HG03045 (cell line): ENCODE measurements around the gene DHRS1.

Source experiments
- ATAC-seq: cut with Tn5 transposase; IDR thresholded peaks from one replicate; pipeline ENCODE4 v1.9.1; 2021; ENCODE audit warnings: mild to moderate bottlenecking, moderate library complexity; ENCODE audit not compliant: unreplicated experiment

Gene DHRS1

DNA sequence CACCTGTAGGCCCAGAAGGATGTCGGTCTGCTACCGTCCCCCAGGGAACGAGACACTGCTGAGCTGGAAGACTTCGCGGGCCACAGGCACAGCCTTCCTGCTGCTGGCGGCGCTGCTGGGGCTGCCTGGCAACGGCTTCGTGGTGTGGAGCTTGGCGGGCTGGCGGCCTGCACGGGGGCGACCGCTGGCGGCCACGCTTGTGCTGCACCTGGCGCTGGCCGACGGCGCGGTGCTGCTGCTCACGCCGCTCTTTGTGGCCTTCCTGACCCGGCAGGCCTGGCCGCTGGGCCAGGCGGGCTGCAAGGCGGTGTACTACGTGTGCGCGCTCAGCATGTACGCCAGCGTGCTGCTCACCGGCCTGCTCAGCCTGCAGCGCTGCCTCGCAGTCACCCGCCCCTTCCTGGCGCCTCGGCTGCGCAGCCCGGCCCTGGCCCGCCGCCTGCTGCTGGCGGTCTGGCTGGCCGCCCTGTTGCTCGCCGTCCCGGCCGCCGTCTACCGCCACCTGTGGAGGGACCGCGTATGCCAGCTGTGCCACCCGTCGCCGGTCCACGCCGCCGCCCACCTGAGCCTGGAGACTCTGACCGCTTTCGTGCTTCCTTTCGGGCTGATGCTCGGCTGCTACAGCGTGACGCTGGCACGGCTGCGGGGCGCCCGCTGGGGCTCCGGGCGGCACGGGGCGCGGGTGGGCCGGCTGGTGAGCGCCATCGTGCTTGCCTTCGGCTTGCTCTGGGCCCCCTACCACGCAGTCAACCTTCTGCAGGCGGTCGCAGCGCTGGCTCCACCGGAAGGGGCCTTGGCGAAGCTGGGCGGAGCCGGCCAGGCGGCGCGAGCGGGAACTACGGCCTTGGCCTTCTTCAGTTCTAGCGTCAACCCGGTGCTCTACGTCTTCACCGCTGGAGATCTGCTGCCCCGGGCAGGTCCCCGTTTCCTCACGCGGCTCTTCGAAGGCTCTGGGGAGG is 11.3 kb upstream of the DHRS1 start, which contains the start of gene LTB4R:
LTB4R (plus strand) TSS at position 857 of the 959 bp plus-strand sequence. CDS start 4,150 bp downstream, outside the sequence.
- ATAC-seq = peak; percentile 62

DNA sequence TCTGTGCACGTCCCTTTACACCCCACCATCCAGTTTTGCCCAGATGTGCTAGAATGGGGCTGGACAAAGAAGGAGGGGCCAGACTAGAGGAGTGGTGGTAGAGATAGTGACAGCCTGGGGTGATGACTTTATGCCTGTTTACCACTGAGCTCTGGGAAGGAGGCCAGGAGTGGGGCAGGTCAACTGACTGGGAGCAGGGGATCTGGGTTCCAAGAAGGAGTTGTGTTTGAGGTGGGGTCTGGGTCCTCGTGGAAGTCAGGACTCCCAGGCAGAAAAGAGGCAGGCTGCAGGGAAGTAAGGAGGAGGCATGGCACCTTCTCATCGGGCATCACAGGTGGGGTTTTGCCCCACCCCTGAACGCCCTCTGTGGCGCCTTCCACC is 10.7 kb upstream of the DHRS1 start:
- ATAC-seq = no peak

DNA sequence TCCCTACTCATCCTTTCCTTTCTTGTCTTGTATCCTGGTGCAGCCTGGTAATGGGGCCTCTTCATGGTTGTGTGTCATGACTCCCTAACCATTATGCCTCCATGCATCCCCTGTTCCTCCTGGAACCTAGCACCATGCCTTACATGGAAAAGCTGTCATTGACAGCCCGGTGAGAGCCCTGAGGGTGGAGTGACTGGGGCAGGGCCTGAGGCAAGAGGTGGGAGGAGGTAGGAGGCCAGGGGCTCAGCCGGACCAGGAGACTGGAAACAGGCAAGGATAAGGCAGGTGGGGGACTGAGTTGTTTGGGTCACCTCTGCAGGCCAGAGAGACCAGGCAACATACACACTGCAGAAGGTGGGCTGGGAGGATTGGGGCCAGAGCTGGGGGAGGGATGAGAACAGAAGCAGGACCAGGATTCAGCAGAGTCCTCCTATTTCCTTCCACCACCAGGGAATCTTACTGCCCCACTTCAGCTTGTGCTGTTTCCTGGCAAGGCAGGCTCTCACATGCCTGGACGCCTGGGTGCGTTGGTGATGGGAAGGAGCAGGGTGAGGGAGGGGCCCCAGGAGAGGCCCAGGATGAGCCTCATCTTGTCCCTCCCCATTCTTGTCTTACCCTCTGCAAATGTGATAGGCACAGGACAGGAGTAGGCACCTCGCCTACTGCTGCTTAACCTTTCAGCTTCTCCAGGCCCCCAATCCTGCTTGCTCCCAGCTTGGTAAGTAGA is 10.1 kb upstream of the DHRS1 start, which contains the start of gene LTB4R2:
LTB4R2 (plus strand) TSS at position 603 of the 727 bp plus-strand sequence. CDS start 525 bp downstream, outside the sequence.
- no peak for ATAC-seq

DNA sequence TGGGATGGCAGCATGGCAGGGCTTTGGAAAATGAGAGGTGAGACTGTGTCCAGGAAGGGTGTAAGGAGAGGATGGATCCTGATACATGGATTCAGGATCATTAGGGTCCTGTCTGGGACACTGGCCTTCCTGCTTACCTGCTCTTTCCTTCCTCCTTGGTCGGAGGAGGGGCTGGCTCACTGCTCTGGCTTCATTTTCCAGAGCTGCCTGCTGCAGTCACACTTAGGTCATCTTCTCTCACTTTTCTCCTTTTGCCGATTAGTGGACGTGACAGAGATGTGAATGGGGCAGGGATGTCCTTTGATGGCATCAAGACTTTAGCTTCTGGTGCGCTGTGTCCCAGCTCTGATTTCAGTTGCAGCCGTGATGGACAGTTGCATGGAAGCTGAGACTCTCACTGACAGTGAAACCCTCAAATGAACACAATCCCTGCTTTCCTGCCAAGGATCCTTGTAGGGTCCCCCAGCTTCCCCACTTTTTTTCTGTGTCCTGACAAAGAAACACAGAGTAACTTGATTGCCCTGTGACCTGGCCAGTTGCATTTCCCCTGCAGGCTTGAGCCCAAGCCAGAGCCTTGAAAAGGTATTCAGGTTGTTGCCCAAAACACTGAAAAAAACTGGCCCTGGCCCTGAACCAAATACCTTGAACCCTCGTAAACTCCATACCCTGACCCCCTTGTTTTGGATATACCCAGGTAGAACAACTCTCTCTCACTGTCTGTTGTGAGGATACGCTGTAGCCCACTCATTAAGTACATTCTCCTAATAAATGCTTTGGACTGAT is 9.0 kb upstream of the DHRS1 start:
- ATAC-seq = no peak

DNA sequence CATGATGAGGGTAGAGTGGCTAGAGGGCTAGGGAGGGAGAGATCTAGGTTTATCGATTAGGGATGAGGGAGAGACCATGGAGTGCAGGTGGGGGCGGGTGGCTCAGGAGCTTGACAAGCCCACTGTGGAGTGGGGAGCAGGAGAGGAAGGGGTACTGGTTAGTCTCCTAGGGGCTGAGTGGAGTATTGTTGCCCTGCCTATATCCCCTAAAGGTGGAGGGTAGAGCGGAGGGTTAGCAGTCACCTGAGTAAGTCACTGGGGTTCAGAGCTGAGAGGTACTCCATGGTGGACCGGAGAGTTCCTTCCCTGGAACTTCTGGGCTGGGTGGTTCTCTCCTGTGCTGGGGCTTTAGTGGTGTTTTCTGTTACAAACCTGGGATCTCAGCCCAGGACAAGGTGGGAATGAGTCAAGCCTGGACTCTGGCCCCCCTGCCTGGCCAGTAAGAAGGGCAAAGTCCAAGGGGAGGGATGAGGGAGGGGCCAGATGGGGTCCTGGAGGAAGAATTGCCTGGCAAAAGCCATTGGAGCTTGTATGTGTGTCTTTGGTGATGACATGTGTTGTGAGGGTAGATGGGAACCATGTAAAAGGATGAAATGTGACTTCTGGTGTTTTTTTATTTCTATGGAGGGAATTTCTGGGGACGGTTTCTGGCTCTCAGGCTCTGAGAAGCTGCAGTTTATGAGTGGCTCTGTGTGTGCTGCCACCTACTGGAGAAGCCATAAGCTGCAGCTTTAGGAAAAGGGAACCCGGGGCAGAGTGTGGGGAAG is 8.2 kb upstream of the DHRS1 start, which contains the start of gene CIDEB:
CIDEB (minus strand) TSS at position 403 of the 767 bp plus-strand sequence; CDS start at position 284, 119 bp downstream.
- no peak for ATAC-seq

DNA sequence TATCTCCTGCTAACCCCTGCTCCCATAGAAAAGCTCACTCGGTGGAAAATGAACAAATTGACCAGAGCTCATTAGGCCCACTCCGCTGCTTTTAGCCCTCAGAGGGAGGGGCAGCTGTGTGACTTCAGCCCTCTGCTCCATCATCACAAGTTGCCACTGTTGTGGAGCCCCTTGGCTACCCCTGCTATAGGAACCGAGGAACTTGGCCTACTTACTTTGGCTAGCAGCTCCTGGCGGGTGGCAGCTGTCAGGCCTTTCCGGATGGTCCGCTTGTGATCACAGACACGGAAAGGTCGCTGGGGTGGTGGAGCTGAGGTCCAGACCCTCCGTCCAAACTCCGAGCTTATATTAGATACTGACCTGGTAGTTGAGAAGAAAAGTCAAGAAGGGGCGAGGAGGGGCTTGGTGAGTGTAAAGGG is 7.6 kb upstream of the DHRS1 start:
- ATAC-seq = no peak

DNA sequence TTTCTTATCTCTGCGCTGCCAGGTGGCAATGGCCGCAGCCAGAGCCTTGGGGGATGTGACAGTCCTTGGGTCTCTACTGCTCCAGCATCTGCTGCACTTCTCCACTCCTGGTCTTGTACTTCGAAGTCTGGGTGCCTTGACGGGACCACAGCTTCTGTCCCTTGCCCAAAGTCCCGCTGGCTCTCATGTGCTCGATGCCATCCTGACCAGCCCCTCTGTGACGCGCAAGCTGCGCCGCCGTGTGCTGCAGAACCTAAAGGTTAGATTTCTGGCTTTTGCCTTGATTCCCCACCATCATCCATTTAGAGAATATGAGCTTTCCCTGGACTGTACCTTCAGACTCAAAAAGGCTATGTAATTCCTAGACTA is 4.4 kb upstream of the DHRS1 start:
- no peak for ATAC-seq

DNA sequence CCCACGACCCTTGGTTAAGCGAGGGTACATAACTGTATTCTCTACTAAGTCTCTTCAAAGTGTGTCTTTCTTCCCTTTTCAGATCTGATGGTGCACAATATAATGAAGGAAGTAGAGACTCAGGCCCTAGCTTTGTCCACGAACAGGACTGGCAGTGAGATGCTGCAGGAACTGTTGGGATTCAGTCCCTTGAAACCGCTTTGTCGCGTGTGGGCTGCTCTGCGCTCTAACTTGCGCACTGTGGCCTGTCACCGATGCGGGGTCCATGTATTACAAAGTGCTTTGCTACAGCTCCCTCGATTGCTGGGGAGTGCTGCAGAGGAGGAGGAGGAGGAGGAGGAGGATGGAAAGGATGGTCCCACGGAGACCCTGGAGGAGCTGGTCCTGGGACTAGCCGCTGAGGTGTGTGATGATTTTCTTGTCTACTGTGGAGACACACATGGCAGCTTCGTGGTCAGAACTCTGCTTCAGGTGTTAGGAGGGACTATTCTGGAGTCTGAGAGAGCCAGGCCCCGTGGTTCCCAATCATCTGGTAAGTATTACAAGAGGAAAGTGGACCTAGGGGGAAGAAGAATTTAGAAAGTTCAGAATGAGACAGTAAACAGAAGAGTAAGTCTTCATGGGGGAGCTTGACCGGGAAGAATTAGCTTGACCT is 873 bp upstream of the DHRS1 start:
- ATAC-seq = no peak

DNA sequence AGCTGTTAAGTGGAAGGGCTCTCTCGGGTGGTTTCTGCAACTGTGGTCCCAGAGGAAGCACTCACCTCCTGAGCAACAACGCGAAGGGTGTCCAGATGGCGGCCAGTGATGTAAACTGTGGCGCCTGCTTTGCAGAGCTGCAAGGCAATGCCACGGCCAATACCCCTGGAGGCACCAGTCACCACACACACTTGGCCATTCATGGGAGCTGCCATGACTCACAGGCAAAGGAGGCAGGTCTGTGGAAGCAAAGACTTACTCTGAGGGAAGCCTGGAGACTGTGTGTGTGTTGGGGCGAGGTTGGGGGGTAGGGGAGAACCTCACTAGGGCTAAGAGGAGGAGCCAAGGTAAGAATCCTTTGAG is 707 bp downstream of the DHRS1 start:
- peak; percentile 5 for ATAC-seq

DNA sequence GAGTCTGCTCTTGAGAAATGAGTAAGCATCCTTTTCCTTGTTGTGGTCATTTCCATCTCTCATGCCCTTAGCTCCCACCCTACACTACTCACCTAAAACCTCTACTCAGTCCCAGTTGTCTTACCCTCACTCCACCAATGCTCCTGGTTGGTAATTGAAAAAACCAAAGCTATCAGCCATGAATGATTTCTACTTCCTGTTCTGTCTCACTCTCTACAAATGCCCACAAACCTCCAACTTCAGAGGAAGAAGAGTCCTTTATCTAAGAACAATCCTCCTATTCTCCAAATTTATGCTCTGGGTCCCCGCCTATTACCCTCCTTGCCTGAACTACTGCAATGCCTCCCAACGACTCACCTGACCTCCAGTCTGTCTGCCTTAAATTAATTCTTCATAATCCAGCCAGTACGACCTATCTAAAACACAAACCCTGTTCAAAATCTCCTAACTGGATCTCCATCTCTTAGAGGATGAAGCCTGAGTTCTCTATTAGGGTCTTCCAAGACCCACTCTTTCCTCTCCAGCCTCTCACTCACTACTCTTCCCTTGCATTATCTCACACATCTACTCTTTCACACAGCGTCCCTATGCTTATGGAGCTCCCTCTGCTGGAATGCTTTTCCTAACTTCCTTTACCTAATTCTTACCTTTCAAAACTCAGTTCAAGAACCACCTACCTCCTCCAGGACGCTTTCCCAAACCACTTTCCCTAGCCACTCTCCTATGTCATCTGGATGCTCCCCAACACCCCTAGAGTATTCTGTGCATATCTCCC is 2.2 kb downstream of the DHRS1 start:
- ATAC-seq = peak; percentile 7

DNA sequence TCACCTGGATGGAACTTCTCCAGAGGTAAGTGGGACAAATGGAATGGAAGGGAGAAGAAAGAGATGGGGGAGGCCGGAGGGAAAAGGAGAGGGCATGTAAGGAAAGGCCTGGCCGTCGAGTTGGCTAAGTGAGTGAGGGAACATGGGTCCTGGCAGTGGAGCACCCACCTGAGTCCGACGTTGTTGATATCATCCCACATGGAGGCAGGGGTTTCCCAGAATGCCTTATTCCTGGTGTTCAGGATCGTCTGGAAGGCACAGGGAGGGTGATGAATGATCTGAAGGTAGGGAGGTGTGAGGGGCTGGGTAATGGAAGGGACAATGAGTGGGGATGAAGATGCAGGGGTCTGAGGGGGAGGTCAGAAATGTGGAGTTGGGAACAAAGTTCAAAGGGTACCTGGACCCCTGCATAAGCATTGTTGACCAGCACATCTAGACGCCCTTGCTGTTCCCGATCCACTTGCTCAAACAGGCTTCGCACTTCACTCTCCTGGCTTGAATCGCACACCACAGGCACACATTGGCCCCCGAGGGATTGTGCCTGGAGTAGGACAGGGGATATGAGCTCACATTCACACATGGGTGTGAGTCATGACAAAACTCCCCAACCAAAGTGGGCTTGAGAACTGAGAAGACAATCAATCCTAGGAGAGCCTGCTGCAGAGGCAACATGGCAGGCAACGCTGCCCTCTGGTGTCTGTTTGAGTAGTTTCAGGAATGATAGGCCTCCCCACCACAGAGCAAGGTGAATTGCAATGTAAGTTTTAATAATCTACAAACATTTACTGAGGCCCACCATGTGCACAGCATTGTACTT is 3.0 kb downstream of the DHRS1 start:
- ATAC-seq = peak; percentile 40

DNA sequence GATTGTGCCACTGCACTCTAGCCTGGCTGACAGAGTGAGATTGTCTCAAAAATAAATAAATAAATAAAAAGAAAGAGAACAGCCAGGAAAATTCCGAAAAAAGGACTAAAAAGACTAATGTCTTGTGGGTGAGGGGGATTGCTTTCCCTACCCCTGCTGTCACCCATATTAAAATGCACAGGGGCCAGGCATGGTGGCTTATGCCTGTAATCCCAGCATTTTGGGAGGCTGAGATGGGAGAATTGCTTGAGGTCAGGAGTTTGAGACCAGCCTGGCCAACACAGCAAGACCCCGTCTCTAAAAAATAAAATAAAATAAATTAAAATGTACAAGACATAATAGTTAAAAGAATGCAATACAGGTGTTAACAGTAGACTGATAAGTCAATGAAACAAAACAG is 6.1 kb downstream of the DHRS1 start:
- ATAC-seq = no peak

DNA sequence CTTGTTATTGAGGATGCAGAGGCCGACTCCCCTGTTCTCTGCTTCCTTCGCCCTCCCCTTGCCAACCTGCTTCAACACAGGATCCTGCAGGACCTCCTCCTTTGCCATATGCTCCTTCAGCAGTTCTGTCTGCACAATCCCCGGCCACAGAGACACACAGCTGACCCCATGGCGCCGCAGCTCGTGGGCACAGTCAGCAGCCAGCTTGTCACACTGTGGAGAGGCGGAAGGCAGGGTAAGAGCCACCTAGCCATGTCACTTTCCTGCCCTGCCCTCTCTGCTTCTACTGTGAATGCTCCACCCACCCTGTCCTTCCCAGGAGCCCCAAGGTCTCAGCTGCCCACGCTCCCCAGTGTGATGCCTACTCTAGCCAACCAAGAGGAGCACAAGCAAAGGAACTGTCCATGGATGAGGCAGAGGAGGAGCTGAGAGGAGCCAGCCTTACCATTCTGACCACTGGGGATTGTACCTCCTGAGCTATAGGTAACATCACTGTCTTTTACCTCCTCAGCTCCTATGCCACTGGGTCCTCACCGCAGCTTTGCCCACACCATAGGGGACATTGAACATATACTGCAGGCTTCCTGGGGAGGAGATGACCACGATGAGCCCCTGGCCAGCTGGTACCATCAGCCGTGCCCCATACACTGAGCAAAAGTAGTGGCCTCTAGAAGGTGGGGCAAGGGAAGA is 7.3 kb downstream of the DHRS1 start:
- ATAC-seq = no peak

DNA sequence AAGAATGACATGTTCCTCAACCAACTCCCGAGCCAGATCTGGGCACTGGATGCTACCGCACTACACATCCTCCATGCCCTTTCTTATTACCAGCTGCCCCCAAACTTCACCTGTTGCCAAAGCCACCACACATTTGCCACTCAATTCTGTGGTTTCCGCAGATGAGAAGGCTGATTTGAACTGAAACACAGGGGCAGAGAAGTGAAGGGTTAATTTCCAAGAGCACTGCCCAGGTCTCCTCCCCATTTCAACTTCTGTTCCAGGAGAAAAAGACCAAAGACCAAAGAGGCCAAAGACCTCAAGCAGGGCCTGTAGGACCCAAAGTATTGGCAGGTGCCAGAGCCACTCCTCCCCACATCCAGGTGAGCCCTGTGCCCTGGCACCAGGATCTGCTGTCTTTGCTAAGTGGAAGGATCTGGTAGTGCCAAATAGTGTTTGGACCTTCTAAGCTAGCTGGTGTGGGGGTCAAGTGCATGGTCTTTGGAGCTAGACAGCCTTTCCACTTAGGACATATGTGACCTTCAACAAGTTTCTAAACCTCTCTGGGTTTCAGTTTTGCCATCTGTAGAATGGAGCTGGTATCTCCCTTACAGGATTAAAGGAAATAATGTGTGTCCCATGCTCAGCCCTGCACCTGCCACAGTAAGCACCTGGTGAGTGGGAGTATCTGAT is 8.0 kb downstream of the DHRS1 start:
- no peak for ATAC-seq

DNA sequence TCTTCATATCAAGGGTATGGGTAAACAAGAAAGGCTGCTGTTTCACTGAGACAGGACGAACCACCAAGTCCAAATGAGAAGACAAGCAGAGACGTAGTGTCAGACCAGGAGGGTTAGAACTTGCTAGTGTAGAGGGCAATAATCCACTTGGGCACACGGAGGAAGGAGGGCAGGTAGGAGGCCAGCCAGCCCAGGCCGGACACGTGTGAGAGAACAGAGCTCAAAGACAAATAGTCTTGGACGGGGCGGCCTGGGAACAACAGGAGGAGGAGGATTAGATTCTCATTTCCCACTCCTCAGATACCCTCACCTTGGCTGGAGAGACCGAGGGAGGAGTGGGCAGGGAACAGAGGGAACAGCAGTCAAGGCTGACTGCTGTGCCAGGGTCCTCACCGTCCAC is 8.8 kb downstream of the DHRS1 start:
- ATAC-seq = no peak

DNA sequence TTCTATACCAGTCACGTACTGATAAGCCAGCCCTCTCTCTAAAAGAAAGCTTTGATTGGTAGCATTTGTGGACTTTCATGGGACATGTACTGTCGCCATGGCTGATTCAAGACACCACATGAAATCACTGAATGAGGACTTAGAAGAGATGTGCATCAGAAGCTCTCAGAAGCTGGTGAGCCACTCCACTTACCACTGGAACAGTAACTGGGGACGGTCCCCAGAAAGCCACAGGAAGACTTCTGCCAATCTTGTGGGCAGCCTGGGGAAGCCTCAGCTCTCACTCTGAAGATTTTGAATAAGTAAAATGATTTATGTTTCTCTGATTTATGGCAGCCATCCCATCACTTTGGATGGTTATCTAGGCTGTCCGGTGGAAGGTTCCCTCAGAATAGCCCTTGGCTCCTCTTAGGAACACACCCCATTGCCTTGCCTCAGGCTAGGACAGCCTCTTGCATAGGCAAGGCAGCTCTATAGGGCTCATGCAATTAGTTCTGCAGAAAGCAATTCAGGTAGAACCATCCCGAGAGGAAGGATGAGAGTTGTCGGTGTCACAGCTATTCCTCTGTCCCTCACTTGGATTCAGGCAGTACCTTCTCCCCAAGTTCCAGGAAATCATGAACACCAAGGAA is 9.8 kb downstream of the DHRS1 start:
- no peak for ATAC-seq

DNA sequence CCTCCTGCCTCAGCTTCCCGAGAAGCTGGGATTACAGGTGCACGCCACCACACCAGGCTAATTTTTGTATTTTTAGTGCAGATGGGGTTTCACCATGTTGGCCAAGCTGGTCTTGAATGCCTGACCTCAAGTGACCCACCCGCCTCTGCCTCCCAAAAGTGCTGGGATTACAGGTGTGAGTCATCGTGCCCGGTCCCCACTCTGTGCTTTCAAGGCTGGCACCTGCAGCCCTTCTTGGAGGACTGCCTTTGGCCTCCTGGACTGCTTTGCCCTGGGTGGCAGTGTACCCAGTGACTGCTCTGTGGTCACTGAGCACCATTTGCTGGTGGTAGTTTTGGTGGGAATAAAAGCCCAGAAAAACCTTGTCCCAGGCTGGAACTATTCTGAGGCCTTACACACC is 12.6 kb downstream of the DHRS1 start:
- no peak for ATAC-seq
